ENCODE results near the gene LIMA1.
A peak's percentile ranks its signal among the peaks of the same experiment; 100 is the strongest.

LIMA1 gene

DNA sequence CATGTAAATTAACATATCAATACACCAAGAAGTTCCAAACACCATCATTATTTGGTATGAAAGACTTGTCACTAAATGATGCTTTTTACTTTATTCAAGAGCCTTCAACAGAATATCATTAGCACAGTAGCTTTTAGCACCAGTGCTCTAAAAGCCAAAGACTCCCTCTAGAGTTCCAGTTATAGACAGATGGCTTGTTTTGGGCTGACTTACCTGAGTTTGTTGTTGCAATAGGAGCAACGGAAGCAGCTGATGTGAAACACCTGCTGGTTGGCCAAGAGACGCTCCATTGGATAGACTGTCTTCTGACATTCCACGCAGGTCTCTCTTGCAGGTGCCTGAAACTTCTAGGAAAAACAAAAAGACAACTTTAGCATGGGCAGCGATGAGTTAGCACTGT, 101.6 kb downstream of the LIMA1 start:
- 93 to 96% methylated on average over 4 of the region's 4 CpGs for WGBS, 2 experiments
- H3K27me3 ChIP-seq (ENCODE audit: control insufficient read depth, insufficient read depth, low read length, poor library complexity, severe bottlenecking) = no peaks in the 10 kb centered on the region
- H3K27ac ChIP-seq (ENCODE audit: insufficient read depth, low read depth, low read length, poor library complexity, severe bottlenecking) = no peak overlapping the region
- H3K4me1 ChIP-seq (ENCODE audit: control insufficient read depth, insufficient read depth, low read length) = no peaks in the 10 kb centered on the region
- no peak overlapping the region for H3K4me3 ChIP-seq (ENCODE audit: insufficient read depth, low read depth, low read length)
- no peaks in the 10 kb centered on the region for H3K36me3 ChIP-seq (ENCODE audit: control insufficient read depth, insufficient read depth, low read length)
- H3K9me3 ChIP-seq (ENCODE audit: control insufficient read depth, low read length) = no peaks in the 10 kb centered on the region

DNA sequence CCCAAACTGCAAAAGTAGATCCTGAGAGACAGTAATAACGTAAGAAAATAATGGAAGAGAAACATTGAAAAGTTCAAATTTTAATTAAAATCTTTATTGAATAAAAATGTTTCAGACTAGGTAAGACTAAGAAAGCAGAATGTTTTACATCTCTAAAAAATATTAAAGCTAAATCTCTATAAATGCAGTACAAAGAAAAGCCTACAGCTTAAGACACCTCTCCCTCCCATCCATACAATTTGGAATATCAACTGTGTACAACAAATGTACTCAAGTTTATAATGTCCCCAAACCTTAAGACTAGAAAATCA, 107.6 kb downstream of the LIMA1 start:
- Histone ChIP-seq H3K36me3 (ENCODE audit: control insufficient read depth, insufficient read depth, low read length) (no peaks in the 10 kb centered on the region), H3K9me3 (ENCODE audit: control insufficient read depth, low read length) (no peaks in the 10 kb centered on the region), H3K4me1 (ENCODE audit: control insufficient read depth, insufficient read depth, low read length) (no peaks in the 10 kb centered on the region), H3K27ac (ENCODE audit: insufficient read depth, low read depth, low read length, poor library complexity, severe bottlenecking) (no peak overlapping the region), H3K27me3 (ENCODE audit: control insufficient read depth, insufficient read depth, low read length, poor library complexity, severe bottlenecking) (no peaks in the 10 kb centered on the region), H3K4me3 (ENCODE audit: insufficient read depth, low read depth, low read length) (no peak overlapping the region)
- no CpG with 5 or more reads among the region's 1 CpG for WGBS, 2 experiments

- Histone ChIP-seq H3K4me1 (ENCODE audit: control insufficient read depth, insufficient read depth, low read length) (no peaks in the 10 kb centered on the region), H3K27ac (ENCODE audit: insufficient read depth, low read depth, low read length, poor library complexity, severe bottlenecking) (no peak overlapping the region), H3K27me3 (ENCODE audit: control insufficient read depth, insufficient read depth, low read length, poor library complexity, severe bottlenecking) (no peaks in the 10 kb centered on the region), H3K4me3 (ENCODE audit: insufficient read depth, low read depth, low read length) (no peak overlapping the region), H3K36me3 (ENCODE audit: control insufficient read depth, insufficient read depth, low read length) (no peaks in the 10 kb centered on the region), H3K9me3 (ENCODE audit: control insufficient read depth, low read length) (no peaks in the 10 kb centered on the region)
- 86 to 91% methylated on average over 16 of the region's 16 CpGs for WGBS, 2 experiments
Measured at GRCh38 chr12:50174971-50175715, 108.2 kb downstream of the LIMA1 start.

DNA sequence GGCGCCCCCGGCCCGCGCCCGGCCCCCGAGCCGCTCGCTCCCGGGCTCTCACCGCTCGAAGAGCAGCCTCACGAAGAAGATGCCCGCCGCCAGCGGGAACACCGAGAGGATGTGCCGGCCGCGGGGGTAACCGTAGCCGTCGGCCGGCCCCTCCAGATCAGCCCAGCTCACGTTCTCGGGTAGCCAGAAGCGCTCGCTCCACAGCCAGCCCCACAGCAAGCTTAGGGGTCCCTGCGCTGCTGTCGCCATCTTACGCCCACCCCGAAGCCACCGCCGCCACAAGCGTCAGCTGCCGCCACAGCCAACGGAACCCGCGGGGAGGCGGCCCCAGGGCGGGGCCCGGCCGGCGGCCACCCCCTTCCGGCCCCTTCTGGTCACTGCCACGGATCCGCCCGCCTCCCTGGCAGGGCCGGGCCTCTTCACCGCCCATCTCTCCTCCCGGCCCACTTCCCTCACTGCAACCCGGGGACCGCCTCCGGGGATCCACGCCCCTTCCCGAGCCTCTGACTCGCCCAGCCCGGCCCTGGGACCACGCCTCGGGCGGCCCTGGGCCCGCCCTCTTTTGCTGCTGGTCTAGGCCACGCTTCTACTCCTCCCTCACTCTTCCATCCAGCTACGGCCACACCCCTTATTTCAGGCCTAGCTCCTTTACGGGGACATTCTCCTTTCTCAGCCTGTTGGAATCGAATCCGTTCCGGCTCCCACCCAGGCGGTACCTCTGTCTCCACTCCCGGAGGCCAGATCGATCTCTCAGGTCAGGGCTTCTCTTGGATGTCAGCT, 116.1 kb downstream of the LIMA1 start, which contains the start of gene CERS5:
Gene CERS5 (minus strand): TSS at position 321 of the 780 bp plus-strand sequence. CDS start 72 bp downstream, at position 249.
- Histone ChIP-seq H3K4me1 (ENCODE audit: control insufficient read depth, insufficient read depth, low read length) (no peaks in the 10 kb centered on the region), H3K9me3 (ENCODE audit: control insufficient read depth, low read length) (no peaks in the 10 kb centered on the region), H3K27ac (ENCODE audit: insufficient read depth, low read depth, low read length, poor library complexity, severe bottlenecking) (peak within 1 kb of the TSS; percentile 95), H3K36me3 (ENCODE audit: control insufficient read depth, insufficient read depth, low read length) (no peaks in the 10 kb centered on the region), H3K27me3 (ENCODE audit: control insufficient read depth, insufficient read depth, low read length, poor library complexity, severe bottlenecking) (no peaks in the 10 kb centered on the region), H3K4me3 (ENCODE audit: insufficient read depth, low read depth, low read length) (peak within 1 kb of the TSS; percentile 89)
- WGBS, 2 experiments = 0% methylated on average over 70 of the region's 70 CpGs

DNA sequence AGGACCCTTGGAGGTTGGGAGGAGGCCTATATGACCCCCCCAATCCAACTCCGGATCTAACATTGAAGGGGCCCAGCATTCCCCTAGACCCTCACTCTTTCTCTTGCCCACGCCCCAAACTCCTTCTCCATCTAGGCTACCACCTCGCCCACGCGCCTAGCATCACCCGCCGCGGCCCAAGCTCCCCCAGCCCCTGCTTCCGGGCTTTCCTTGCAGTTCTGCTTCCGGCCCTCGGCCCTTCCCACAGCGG, 116.6 kb downstream of the LIMA1 start:
- 0% methylated on average over 12 of the region's 12 CpGs for WGBS, 2 experiments
- Histone ChIP-seq H3K4me3 (ENCODE audit: insufficient read depth, low read depth, low read length) (peak overlapping the region; percentile 89), H3K9me3 (ENCODE audit: control insufficient read depth, low read length) (no peaks in the 10 kb centered on the region), H3K36me3 (ENCODE audit: control insufficient read depth, insufficient read depth, low read length) (no peaks in the 10 kb centered on the region), H3K27ac (ENCODE audit: insufficient read depth, low read depth, low read length, poor library complexity, severe bottlenecking) (peak overlapping the region; percentile 95), H3K4me1 (ENCODE audit: control insufficient read depth, insufficient read depth, low read length) (no peaks in the 10 kb centered on the region), H3K27me3 (ENCODE audit: control insufficient read depth, insufficient read depth, low read length, poor library complexity, severe bottlenecking) (no peaks in the 10 kb centered on the region)

- Histone ChIP-seq H3K36me3 (ENCODE audit: control insufficient read depth, insufficient read depth, low read length) (no peaks in the 10 kb centered on the region), H3K27me3 (ENCODE audit: control insufficient read depth, insufficient read depth, low read length, poor library complexity, severe bottlenecking) (no peaks in the 10 kb centered on the region), H3K4me3 (ENCODE audit: insufficient read depth, low read depth, low read length) (no peak overlapping the region), H3K27ac (ENCODE audit: insufficient read depth, low read depth, low read length, poor library complexity, severe bottlenecking) (no peak overlapping the region), H3K9me3 (ENCODE audit: control insufficient read depth, low read length) (no peaks in the 10 kb centered on the region), H3K4me1 (ENCODE audit: control insufficient read depth, insufficient read depth, low read length) (no peaks in the 10 kb centered on the region)
- 87 to 94% methylated on average over 19 to 20 of the region's 20 CpGs for WGBS, 2 experiments
Measured at GRCh38 chr12:50164963-50165362, 118.4 kb downstream of the LIMA1 start.

DNA sequence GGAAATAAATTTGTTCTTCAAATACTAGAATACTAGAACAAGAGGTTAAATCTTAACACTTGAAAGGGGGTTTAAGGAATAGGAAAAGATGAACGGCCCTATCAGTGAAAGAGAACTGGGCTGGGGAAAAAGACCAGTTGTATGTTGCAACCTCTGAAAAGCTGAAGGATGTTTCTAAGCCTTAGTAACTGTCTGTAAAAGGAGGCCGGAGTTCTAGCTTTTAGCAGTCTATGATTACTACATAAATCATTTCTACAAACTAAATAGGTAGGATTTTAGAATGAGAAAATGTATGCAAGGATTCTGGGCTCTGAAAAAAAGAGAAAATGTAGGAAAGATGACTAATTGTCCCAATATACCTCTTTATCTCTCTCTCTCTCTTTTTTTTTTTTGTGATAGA, 121.1 kb downstream of the LIMA1 start:
- Histone ChIP-seq H3K4me1 (ENCODE audit: control insufficient read depth, insufficient read depth, low read length) (no peaks in the 10 kb centered on the region), H3K9me3 (ENCODE audit: control insufficient read depth, low read length) (no peaks in the 10 kb centered on the region), H3K27ac (ENCODE audit: insufficient read depth, low read depth, low read length, poor library complexity, severe bottlenecking) (no peak overlapping the region), H3K36me3 (ENCODE audit: control insufficient read depth, insufficient read depth, low read length) (no peaks in the 10 kb centered on the region), H3K4me3 (ENCODE audit: insufficient read depth, low read depth, low read length) (no peak overlapping the region), H3K27me3 (ENCODE audit: control insufficient read depth, insufficient read depth, low read length, poor library complexity, severe bottlenecking) (no peaks in the 10 kb centered on the region)
- WGBS, 2 experiments = 92 to 94% methylated on average over 1 to 2 of the region's 2 CpGs

- Histone ChIP-seq H3K27me3 (ENCODE audit: control insufficient read depth, insufficient read depth, low read length, poor library complexity, severe bottlenecking) (no peaks in the 10 kb centered on the region), H3K36me3 (ENCODE audit: control insufficient read depth, insufficient read depth, low read length) (no peaks in the 10 kb centered on the region), H3K4me1 (ENCODE audit: control insufficient read depth, insufficient read depth, low read length) (no peaks in the 10 kb centered on the region), H3K9me3 (ENCODE audit: control insufficient read depth, low read length) (no peaks in the 10 kb centered on the region), H3K4me3 (ENCODE audit: insufficient read depth, low read depth, low read length) (no peak overlapping the region), H3K27ac (ENCODE audit: insufficient read depth, low read depth, low read length, poor library complexity, severe bottlenecking) (no peak overlapping the region)
Measured at GRCh38 chr12:50160643-50161042, 122.7 kb downstream of the LIMA1 start.

DNA sequence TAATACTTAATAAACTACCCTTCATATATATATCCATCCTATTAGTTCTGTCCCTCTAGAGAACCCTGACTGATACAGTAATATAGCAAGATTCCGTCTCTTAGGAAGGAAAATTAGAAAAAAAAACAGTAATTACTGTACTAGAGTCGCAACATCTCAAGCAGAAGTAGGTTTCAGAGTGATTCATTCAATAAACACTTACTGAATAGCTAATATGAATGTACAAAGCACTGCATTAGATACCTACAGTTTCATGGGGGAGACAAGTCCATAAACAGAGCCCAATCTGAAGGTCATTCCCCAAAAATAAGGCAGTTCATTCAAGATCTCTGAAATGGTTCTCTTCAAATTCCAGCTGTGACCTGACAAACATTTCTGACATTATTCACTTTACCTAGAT, 126.1 kb downstream of the LIMA1 start:
- no peaks in the 10 kb centered on the region for H3K4me1 ChIP-seq (ENCODE audit: control insufficient read depth, insufficient read depth, low read length)
- no peaks in the 10 kb centered on the region for H3K9me3 ChIP-seq (ENCODE audit: control insufficient read depth, low read length)
- no peaks in the 10 kb centered on the region for H3K36me3 ChIP-seq (ENCODE audit: control insufficient read depth, insufficient read depth, low read length)
- 100% methylated on average over 1 to 2 of the region's 2 CpGs for WGBS, 2 experiments
- no peaks in the 10 kb centered on the region for H3K27me3 ChIP-seq (ENCODE audit: control insufficient read depth, insufficient read depth, low read length, poor library complexity, severe bottlenecking)
- H3K4me3 ChIP-seq (ENCODE audit: insufficient read depth, low read depth, low read length) = no peak overlapping the region
- no peak overlapping the region for H3K27ac ChIP-seq (ENCODE audit: insufficient read depth, low read depth, low read length, poor library complexity, severe bottlenecking)

DNA sequence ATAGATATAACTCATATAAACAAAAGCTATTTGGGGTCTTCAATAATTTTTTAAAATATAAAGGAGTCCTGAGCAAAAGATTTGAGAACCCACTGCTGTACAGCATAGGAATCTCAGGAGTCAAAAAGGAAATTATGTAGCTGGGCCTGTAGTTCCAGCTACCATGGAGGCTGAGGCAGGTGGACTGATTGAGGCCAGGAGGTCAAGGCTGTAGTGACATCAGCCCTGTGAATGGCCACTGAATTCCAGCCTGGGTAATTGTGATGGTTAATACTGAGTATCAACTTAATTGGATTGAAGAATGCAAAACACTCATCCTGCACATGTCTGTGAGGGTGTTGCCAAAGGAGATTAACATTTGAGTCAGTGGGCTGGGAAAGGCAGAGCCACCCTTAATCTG, 126.7 kb downstream of the LIMA1 start:
- Histone ChIP-seq H3K27ac (ENCODE audit: insufficient read depth, low read depth, low read length, poor library complexity, severe bottlenecking) (no peak overlapping the region), H3K27me3 (ENCODE audit: control insufficient read depth, insufficient read depth, low read length, poor library complexity, severe bottlenecking) (no peaks in the 10 kb centered on the region), H3K9me3 (ENCODE audit: control insufficient read depth, low read length) (no peaks in the 10 kb centered on the region), H3K36me3 (ENCODE audit: control insufficient read depth, insufficient read depth, low read length) (no peaks in the 10 kb centered on the region), H3K4me3 (ENCODE audit: insufficient read depth, low read depth, low read length) (no peak overlapping the region), H3K4me1 (ENCODE audit: control insufficient read depth, insufficient read depth, low read length) (no peaks in the 10 kb centered on the region)

Measured in ectodermal cell (in vitro differentiated cells).